HG03469 (cell line): ENCODE results near the gene RECK.
"Not testable (repeated sequence)": the region's sequence is repeated elsewhere in the genome, so short reads cannot be mapped to it uniquely, and the experiment has no call there.

Experiments used
- ATAC-seq: cut with Tn5 transposase; IDR thresholded peaks from one replicate; pipeline ENCODE4 v1.9.1; 2021; ENCODE audit warnings: mild to moderate bottlenecking, moderate library complexity, moderate number of reproducible peaks; ENCODE audit not compliant: unreplicated experiment

RECK gene

DNA sequence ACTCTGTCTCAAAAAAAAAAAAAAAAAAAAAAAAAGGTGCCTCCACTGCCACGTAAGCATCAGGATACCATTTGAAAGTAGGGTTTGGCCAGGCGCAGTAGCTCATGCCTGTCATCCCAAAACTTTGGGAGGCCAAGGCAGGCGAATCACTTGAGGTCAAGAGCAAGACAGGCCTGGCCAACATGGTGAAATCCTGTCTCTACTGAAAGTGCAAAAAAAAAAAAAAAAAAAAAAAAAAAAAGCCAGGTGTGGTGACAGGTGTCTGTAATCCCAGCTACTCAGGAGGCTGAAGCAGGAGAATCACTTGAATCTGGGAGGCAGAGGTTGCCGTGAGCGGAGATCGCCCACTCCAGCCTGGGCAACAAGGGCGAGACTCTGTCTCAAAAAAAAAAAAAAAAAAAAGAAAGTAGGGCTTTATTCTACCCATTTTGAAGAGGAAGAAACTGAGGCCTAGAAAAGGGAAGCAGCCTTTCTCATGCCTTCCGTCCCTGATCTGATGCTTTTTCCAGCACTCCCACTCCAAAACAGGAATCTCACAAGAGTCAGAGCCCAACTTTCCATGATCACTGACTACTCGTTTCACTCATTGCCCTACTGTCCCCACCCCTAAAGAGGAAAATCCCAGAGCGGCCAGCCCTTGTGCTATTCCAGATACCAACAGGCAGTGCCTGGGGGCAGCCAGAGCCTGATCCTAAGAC lies 116.2 kb downstream of the RECK start:
- no peak for ATAC-seq

GRCh38 chr9:36153746-36154145 lies 117.0 kb downstream of the RECK start:
- no peak for ATAC-seq

DNA sequence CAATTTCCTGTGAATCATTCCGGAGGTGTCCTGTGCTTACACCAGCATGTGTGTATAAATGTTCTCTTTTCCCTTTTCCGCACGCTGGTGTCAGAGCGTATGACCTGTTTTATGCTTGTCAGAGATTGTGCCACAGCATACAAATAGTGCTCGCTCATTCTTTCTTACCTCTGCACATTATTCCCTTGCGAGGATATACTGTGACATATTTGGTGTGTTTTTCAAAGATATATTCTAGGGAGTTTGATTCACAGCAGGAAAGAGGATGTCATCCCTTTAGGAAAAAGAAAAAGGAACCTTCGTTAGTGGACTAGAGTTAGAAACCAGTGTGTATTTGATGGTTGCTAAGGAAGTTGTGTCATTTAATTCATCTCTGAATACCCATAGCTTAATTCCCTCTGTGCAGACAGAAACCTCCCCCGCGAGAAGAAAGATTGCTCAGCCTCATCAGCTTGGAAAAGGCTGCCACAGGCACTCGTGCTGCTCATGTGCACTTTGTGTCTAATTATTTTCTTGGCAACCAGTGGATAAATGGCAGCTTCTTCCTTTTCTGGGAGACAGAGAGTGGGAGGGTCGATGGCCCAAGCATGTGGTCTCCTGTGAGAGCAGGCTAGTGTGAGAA lies 117.7 kb downstream of the RECK start:
- ATAC-seq = no peak

DNA sequence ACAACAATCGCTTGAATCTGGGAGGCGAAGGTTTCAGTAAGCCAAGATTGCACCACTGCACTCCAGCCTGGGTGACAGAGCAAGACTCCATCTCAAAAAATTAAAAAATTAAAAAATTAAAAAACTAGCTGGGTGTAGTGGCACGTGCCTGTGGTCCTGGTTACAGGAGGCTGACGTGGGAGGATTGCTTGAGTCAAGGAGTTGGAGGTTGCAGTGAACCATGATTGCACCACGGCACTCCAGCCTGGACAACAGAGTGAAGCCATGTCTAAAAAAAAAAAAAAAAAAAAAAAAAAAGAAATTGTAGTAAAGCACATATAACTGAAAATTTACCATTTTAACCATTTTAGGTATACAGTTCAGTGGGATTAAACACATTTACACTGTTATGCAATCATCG lies 119.4 kb downstream of the RECK start:
- ATAC-seq = no peak

DNA sequence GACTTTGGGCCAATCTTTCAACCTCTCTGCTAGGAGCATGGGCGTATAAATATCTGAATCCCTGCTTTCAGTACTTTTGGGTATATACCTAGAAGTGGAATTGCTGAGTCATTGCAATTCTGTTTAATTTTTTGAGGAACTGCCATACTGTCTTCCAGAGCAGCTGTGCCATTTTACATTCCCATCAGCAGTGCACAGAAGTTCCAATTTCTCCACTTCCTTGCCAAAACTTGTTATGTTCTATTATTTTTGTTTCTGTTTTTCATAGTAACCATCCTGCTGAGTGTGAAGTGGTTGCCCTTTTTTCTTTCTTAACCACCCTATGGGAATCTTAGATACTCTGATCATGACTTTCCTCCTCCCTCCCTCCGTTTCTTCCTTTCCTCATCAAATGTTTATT lies 121.4 kb downstream of the RECK start:
- ATAC-seq = no peak

GRCh38 chr9:36158917-36159316 lies 122.2 kb downstream of the RECK start:
- ATAC-seq = no peak

GRCh38 chr9:36159509-36159908 lies 122.8 kb downstream of the RECK start:
- ATAC-seq = not testable (repeated sequence)

GRCh38 chr9:36160126-36160525 lies 123.4 kb downstream of the RECK start:
- not testable (repeated sequence) for ATAC-seq

DNA sequence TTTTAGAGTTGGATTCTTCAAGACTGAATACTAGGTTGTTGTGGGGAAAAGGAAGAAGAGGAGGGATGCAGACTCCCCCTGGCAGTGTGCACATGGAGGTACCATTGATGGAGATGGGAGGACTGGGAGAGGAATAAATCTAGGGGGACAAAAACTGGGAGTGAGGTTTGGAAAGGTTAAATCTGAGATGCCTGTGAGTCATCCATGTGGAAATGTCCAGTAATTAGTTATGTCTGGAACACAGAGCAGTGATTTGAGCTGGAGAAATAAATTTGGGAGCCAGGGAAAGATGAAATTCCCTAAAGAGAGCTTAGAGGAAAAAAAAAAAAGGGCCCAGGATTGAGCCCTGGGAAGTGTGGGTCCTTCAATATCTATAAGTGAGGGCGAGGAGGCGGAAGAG lies 124.5 kb downstream of the RECK start:
- no peak for ATAC-seq

- no peak for ATAC-seq
These were observed 125.6 kb downstream of the RECK start for GRCh38 chr9:36162211-36162738.

DNA sequence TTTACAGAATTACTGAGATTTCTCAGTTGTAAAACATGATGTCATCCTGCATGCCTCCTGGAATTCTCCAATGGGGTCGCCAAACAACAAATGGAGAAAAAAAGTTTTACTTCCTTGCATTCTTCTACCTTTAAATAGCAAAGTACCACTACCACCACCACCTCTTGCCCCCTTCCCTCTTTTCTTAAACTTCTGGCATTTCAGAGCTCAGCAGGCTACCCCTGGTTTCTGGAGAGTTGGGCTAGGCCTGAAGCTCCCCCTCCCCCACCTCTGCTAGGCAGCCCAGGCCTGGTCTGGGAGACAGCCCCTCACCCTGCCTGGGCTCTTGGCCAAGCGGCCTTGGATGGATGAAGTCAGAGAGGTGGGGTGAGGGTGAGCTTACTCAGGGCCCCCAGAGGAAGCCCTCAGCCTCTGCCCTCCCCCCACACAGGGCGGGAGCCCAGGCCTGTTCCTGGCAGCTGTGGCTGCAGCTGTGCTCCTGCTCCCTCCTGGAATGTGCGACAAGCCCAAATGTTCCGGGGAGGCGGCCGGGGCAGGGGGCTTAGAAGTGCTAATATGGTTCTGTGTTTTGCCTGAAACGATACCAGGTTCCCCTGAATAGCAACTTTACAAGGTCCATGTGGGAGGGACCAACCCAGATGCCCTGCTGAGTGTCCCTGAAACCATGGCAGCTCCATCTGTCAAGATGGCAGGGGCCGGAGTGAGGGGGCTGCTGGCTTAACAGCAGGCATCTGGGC lies 126.5 kb downstream of the RECK start:
- ATAC-seq = no peak

- ATAC-seq = no peak
These were observed 127.1 kb downstream of the RECK start for GRCh38 chr9:36163786-36164170.

- no peak for ATAC-seq
These were observed 127.7 kb downstream of the RECK start for GRCh38 chr9:36164372-36164771.

GRCh38 chr9:36164989-36165388 lies 128.3 kb downstream of the RECK start:
- no peak for ATAC-seq

DNA sequence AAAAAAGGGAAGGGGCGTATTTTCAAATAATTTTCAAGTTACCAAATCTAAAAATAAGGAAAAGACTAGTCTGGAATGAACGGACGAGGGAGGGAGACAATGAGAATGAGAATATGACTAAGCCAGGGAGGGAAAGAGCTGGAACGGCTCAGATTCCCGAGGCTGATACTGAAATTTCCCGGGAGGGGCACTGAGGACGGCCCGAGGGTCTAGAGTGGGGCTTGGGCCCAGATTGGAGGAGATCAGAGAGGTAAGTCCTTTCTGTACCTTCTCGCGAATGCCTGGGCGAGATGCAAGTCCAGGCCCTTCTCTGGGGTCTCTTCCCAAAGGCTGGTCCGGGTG lies 129.1 kb downstream of the RECK start:
- no peak for ATAC-seq

DNA sequence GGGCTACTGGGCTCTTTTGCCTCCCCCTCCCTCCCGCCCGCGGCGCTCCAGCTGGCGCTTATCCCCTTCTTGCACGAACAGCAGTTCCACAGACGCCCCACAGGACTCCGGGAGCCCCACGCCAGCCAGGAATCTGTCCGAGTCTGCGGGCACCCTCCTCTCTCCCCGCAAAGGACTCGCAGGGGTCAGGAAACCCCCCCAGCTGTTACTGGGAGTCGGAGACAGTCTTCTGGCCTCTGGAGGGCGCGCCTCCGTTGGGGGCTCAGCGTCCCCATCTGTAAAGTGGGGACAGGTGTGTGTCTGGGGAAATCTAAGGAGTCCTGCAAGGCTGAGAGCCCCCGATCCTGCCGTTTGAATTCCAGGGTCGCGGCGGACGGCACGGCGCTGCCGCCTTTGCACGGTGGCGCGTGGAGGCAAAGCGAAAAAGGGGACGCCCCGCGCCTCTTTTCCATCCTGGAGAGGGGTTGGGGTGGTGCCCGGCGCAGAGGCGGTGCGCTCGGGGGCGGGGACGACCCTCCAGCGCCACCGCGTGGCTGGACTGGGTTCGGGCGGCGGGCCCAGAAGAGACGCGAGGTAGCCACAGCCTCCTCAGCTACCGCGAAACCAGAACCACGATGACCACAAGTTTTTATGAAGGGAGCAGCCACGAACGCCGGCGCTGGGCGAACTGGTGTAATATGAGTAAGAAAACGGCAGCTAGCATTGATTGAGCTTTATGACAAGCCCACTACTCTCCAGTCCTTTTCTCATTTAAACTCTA lies 129.6 kb downstream of the RECK start:
- ATAC-seq = no peak

DNA sequence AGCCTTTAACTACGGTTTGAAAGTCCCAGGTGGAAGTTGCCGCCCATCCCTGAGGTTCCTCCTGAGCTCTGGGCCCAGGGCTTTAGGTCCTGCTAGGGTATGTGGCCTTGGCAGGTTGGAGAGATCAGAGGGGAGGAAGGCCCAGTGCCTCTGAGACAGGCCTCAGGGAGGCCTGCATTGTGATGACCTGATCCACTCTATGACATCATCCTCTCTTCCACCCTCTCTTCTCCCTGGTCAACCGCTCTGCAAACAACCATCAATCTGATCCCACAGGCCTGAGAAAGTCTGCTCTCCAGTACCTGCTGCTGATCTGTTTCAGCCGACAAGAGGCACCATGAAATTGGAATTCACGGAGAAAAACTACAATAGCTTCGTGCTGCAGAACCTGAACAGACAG lies 132.5 kb downstream of the RECK start, which contains the start of gene CCIN:
Gene CCIN (plus strand): TSS at position 223 of the 400 bp plus-strand sequence. CDS start 115 bp downstream, at position 338.
- no peak for ATAC-seq

GRCh38 chr9:36169708-36170107 lies 133.0 kb downstream of the RECK start:
- ATAC-seq = no peak

DNA sequence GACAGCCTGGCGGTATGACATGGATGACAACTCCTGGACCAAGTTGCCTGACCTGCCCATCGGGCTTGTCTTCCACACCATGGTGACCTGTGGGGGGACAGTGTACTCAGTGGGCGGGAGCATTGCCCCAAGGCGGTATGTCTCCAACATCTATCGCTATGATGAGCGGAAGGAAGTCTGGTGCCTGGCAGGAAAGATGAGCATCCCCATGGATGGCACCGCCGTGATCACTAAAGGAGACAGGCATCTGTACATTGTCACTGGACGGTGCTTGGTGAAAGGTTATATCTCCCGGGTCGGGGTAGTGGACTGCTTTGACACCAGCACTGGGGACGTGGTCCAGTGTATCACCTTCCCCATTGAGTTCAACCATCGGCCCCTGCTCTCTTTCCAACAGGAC lies 133.8 kb downstream of the RECK start:
- ATAC-seq = no peak

DNA sequence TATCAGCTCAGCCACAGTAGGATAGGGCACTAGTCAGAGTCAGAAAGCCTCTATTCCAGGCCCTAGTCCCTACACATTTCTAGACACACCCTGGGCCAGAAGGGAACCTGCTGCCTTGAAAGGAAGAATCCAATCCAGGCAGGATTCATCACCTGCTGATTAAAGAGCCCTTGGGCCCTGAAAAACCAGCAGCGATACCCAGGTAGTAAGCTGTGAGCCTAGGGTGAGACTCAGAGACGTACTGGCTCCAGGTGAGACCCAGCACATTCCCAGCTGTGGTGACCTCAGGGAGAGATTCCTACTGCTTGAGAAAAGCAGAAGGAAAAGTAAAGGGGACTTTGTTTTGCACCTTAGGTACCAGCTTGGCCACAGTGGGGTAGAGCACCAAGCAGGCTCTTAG lies 137.1 kb downstream of the RECK start:
- no peak for ATAC-seq
